Breast epithelium (tissue), 4 donors: ENCODE data around the gene SLC4A4. TPM values are rescaled to one million over a fixed set of nuclear protein-coding genes. Genes with fewer than 3 reads are reported as not detected.

ENCODE experiments used
- DNase-seq, 2 donors: peaks; one replicate each; pipeline ENCODE4 v3.0.0-alpha.2; 2019; ENCODE audit warnings: low spot score in 2 of 2
- H3K27ac ChIP-seq, 2 donors: fragments of 200-600 bp; sonication (generic) in 1 of 2; one replicate each; pipeline ENCODE4 v1.5.1; 2016 to 2019; ENCODE audit warnings: mild to moderate bottlenecking in 1 of 2
- H3K27me3 ChIP-seq, 2 donors: fragments of 200-600 bp; sonication (generic) in 1 of 2; one replicate each; pipeline versions ENCODE4 v1.5.1 to v1.6.0; 2017 to 2019; ENCODE audit warnings: control low read depth in 1 of 2, mild to moderate bottlenecking in 1 of 2
- H3K36me3 ChIP-seq: fragments of 200-600 bp; one replicate; pipeline ENCODE4 v1.5.1; 2019
- H3K4me1 ChIP-seq, 2 donors: fragments of 200-600 bp; sonication (generic); one replicate each; pipeline ENCODE4 v1.5.1; 2016 to 2019; ENCODE audit warnings: control low read depth in 1 of 2
- H3K4me3 ChIP-seq, 3 donors: fragments of 200-600 bp; sonication (generic); 1 replicate in 2 of 3; 2 replicates in 1 of 3; pipeline ENCODE4 v1.5.1; 2016 to 2019; ENCODE audit warnings: mild to moderate bottlenecking in 3 of 3, moderate library complexity in 2 of 3
- H3K9me3 ChIP-seq, 2 donors: fragments of 200-600 bp; sonication (generic) in 1 of 2; one replicate each; pipeline ENCODE4 v1.5.1; 2016 to 2019; ENCODE audit warnings: control low read depth in 1 of 2
- POLR2A ChIP-seq: fragments of 450-650 bp; IDR thresholded peaks from one replicate; pipeline ENCODE4 v1.6.1; 2016; ENCODE audit warnings: antibody characterized with exemption, mild to moderate bottlenecking, moderate library complexity
- POLR2AphosphoS5 ChIP-seq, 3 donors: sonication (generic); formaldehyde crosslinking; IDR thresholded peaks; one replicate each; pipeline ENCODE4 v1.6.1; 2017; ENCODE audit warnings: antibody characterized with exemption in 3 of 3
- intact Hi-C: fragments of 100-400 bp; cut with DNase I; formaldehyde crosslinking; loops from one replicate; pipeline ENCODE4 v1.15.1; 2023; ENCODE audit warnings: low total_unique reads
- total RNA-seq, 3 donors: library from RNA; depleted of rRNA; stranded (reverse); fragments of >200 nt; gene quantifications; one replicate each; pipeline ENCODE4 v1.1.0, GENCODE V29; 2016
- TF ChIP-seq, protein P1 (sequence below), 3 donors: fragments of 450-650 bp; IDR thresholded peaks; one replicate each; pipeline ENCODE4 v1.5.1; 2016 to 2017; ENCODE audit warnings: antibody characterized with exemption in 3 of 3, mild to moderate bottlenecking in 3 of 3, moderate library complexity in 3 of 3

The SLC4A4 gene
- total RNA-seq, 3 donors from 2014 or later: 1.3 to 6.7 (median 1.4) TPM

DNA sequence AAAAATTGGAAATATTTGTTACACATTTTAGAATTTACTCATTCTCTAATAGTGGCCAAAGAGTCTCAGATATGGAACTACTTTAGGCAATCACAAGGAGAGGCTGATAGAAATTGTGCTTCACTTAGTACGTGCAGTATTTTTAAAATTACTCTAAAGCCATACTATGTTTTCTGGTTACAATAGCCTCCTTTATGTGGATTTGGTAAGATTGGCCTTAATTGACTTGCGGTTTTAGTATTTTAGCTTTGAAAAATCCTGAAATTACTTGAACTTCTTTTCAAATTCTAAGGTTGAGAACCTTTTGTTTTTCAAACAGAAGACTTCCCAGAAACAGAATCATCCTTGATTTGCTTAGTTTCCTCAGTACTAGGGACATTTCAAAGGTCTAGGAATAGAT lies 215.2 kb downstream of the SLC4A4 start:
- intact Hi-C loops: no loop called here
- no peaks in the 10 kb centered on the region for H3K27me3 ChIP-seq
- TF ChIP-seq POLR2AphosphoS5 (IDR thresholded peaks at IDR 0.05): no peak
- TF ChIP-seq POLR2A: no peak
- TF ChIP-seq, protein P1, sequence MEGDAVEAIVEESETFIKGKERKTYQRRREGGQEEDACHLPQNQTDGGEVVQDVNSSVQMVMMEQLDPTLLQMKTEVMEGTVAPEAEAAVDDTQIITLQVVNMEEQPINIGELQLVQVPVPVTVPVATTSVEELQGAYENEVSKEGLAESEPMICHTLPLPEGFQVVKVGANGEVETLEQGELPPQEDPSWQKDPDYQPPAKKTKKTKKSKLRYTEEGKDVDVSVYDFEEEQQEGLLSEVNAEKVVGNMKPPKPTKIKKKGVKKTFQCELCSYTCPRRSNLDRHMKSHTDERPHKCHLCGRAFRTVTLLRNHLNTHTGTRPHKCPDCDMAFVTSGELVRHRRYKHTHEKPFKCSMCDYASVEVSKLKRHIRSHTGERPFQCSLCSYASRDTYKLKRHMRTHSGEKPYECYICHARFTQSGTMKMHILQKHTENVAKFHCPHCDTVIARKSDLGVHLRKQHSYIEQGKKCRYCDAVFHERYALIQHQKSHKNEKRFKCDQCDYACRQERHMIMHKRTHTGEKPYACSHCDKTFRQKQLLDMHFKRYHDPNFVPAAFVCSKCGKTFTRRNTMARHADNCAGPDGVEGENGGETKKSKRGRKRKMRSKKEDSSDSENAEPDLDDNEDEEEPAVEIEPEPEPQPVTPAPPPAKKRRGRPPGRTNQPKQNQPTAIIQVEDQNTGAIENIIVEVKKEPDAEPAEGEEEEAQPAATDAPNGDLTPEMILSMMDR (IDR thresholded peaks at IDR 0.05): no peak
- no peak for DNase-seq
- H3K36me3 ChIP-seq: no peaks in the 10 kb centered on the region
- H3K9me3 ChIP-seq: no peaks in the 10 kb centered on the region
- no peak overlapping the region for H3K27ac ChIP-seq
- no peak overlapping the region for H3K4me3 ChIP-seq
- H3K4me1 ChIP-seq: no peaks in the 10 kb centered on the region

DNA sequence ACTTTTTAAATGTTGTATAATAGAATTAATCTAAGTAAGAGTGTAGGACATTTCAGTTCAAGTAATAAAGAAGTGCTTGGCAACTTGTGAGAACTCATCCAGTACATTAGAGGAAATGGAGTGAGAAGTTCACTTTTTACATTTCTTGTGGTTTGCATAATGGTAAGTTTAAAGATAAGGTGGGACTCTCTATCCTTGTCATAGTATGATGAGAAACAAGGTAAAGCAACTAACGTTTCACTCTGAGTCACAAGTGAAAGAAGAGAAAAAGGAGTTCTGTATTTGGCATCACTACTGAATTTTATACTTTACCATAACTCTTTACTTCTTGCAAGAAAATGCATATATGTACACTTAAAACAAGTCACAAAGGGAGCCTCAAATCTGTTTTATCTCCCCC lies 219.4 kb downstream of the SLC4A4 start:
- Histone ChIP-seq H3K9me3 (no peaks in the 10 kb centered on the region), H3K4me1 (no peaks in the 10 kb centered on the region), H3K27ac (no peak overlapping the region), H3K36me3 (no peaks in the 10 kb centered on the region), H3K27me3 (no peaks in the 10 kb centered on the region), H3K4me3 (no peak overlapping the region)
- no peak for TF ChIP-seq POLR2A
- intact Hi-C loops: no loop called here
- DNase-seq: no peak

DNA sequence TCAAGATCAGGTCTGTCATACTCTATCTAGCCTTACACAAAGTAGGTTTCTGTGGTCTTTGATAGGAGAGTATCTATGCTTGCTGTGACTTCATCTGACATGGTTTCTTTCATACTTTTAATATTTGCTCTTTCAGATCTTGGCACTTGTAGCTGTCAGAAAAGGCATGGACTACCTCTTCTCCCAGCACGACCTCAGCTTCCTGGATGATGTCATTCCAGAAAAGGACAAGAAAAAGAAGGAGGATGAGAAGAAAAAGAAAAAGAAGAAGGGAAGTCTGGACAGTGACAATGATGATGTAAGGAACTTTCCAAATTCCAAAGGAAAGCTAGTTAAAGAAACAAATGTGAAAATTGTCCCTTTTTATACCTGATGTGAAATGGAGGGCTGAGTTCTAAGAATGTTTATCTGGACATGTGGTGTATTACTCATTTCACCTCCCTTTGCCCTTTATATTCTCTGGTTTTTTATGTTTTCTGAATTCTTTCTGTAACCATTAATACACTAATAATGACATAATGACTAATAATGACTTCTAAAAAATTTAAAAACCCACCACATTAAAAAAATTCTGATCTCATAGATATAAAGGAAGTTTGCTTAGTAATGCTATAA lies 221.2 kb downstream of the SLC4A4 start:
- DNase-seq: no peak
- H3K36me3 ChIP-seq: no peaks in the 10 kb centered on the region
- intact Hi-C loops: no loop called here
- TF ChIP-seq POLR2A (no peak), POLR2AphosphoS5 (IDR thresholded peaks at IDR 0.05) (no peak)
- TF ChIP-seq, protein P1 (IDR thresholded peaks at IDR 0.05): no peak
- H3K9me3 ChIP-seq: no peaks in the 10 kb centered on the region
- H3K4me1 ChIP-seq: no peaks in the 10 kb centered on the region
- no peak overlapping the region for H3K27ac ChIP-seq
- H3K27me3 ChIP-seq: no peaks in the 10 kb centered on the region
- H3K4me3 ChIP-seq: no peak overlapping the region

DNA sequence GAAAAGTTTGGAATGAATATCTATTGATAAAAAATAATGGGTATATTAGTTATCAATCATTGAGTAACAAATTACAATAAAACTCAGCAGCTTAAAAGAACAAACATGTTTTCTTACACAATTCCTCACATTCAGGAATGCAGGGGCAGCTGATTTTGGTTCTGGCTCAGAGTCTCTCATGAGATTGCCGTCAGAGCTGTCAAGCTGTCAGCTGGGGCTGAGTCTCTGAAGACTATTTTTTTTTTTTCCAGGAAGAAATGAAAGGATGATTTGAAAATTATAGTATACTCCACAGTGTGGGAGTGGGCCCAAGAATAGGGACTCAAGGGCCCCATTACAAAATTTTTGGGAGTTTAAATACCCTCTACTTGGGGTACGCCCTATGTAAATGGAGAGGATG lies 226.0 kb downstream of the SLC4A4 start:
- DNase-seq: no peak
- Histone ChIP-seq H3K4me1 (no peaks in the 10 kb centered on the region), H3K36me3 (no peaks in the 10 kb centered on the region), H3K4me3 (no peak overlapping the region), H3K27me3 (no peaks in the 10 kb centered on the region), H3K9me3 (no peaks in the 10 kb centered on the region), H3K27ac (no peak overlapping the region)
- intact Hi-C loops: no loop called here
- TF ChIP-seq POLR2AphosphoS5 (IDR thresholded peaks at IDR 0.05) (no peak), POLR2A (no peak)
- TF ChIP-seq, protein P1 (IDR thresholded peaks at IDR 0.05): no peak

DNA sequence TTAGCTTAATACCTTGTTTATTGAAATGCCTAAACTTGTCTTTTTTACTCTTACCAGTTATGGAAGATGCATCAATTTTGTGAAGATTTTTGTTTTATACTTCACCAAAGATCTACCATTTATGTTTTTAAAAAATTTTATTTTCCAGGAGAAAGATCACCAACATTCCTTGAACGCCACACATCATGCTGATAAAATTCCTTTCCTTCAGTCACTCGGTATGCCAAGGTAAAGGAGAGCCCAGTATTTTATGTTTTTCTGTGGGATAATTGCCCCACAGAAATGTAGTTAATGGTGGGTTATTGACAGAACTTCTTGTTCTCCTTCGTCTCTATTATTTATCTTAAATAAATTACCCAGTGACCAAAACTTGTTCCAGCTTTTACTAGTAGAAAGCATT lies 228.0 kb downstream of the SLC4A4 start:
- Histone ChIP-seq H3K4me3 (no peak overlapping the region), H3K9me3 (no peaks in the 10 kb centered on the region), H3K27me3 (no peaks in the 10 kb centered on the region), H3K4me1 (no peaks in the 10 kb centered on the region), H3K27ac (no peak overlapping the region), H3K36me3 (no peaks in the 10 kb centered on the region)
- DNase-seq: no peak
- intact Hi-C loops: no loop called here
- TF ChIP-seq POLR2A (no peak), POLR2AphosphoS5 (IDR thresholded peaks at IDR 0.05) (no peak)
- TF ChIP-seq, protein P1 (IDR thresholded peaks at IDR 0.05): no peak

DNA sequence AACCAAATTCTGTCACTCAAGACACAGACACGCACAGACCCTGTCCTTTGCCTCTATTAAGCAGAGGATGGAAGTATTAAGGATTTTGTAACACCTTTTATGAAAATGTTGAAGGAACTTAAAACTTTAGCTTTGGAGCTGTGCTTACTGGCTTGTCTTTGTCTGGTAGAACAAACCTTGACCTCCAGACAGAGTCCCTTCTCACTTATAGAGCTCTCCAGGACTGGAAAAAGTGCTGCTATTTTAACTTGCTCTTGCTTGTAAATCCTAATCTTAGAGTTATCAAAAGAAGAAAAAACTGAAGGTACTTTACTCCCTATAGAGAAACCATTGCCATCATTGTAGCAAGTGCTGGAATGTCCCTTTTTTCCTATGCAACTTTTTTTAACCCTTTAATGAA lies 229.3 kb downstream of the SLC4A4 start:
- intact Hi-C loops: no loop called here
- H3K27me3 ChIP-seq: no peaks in the 10 kb centered on the region
- no peaks in the 10 kb centered on the region for H3K4me1 ChIP-seq
- H3K27ac ChIP-seq: no peak overlapping the region
- no peak for TF ChIP-seq POLR2AphosphoS5 (IDR thresholded peaks at IDR 0.05)
- TF ChIP-seq, protein P1 (IDR thresholded peaks at IDR 0.05): no peak
- no peak for TF ChIP-seq POLR2A
- H3K36me3 ChIP-seq: no peaks in the 10 kb centered on the region
- no peak overlapping the region for H3K4me3 ChIP-seq
- H3K9me3 ChIP-seq: no peaks in the 10 kb centered on the region
- no peak for DNase-seq
